ENCODE results near the gene FAM9C.

Gene FAM9C

GRCh38 chrX:13013363-13014110, 30.9 kb downstream of the FAM9C start:
- H3K4me3 Mint-ChIP-seq, result peak overlapping the region; percentile 51
- ATAC-seq (peak; percentile 90), DNase-seq (no peak)
- no peaks in the 10 kb centered on the region for H3K27me3 Mint-ChIP-seq
- H3K27ac Mint-ChIP-seq, result peak overlapping the region; percentile 83
- no peaks in the 10 kb centered on the region for H3K9me3 Mint-ChIP-seq
- no peaks in the 10 kb centered on the region for H3K36me3 Mint-ChIP-seq (ENCODE audit: low read depth)
- peaks cover 67% of the 10 kb centered on the region for H3K4me1 Mint-ChIP-seq

GRCh38 chrX:13010546-13010945, 33.9 kb downstream of the FAM9C start:
- H3K4me1 Mint-ChIP-seq, result peaks cover 80% of the 10 kb centered on the region
- no peak overlapping the region for H3K4me3 Mint-ChIP-seq
- H3K27ac Mint-ChIP-seq, result no peak overlapping the region

GRCh38 chrX:13009844-13010243, 34.6 kb downstream of the FAM9C start:
- H3K4me1 Mint-ChIP-seq, result peaks cover 81% of the 10 kb centered on the region
- no peak overlapping the region for H3K4me3 Mint-ChIP-seq
- H3K36me3 Mint-ChIP-seq (ENCODE audit: low read depth), result no peaks in the 10 kb centered on the region
- ATAC-seq (no peak), DNase-seq (no peak)
- no peak overlapping the region for H3K27ac Mint-ChIP-seq
- H3K27me3 Mint-ChIP-seq, result no peaks in the 10 kb centered on the region
- no peaks in the 10 kb centered on the region for H3K9me3 Mint-ChIP-seq

More at GRCh38 chrX:13010546-13010945, 33.9 kb downstream of the FAM9C start:
- Mint-ChIP-seq H3K27me3 (no peaks in the 10 kb centered on the region), H3K9me3 (no peaks in the 10 kb centered on the region), H3K36me3 (ENCODE audit: low read depth) (no peaks in the 10 kb centered on the region)
- ATAC-seq (no peak), DNase-seq (no peak)

GRCh38 chrX:13009273-13009672, 35.1 kb downstream of the FAM9C start:
- no peaks in the 10 kb centered on the region for H3K27me3 Mint-ChIP-seq
- H3K27ac Mint-ChIP-seq, result no peak overlapping the region
- DNase-seq (no peak), ATAC-seq (no peak)
- peaks cover 80% of the 10 kb centered on the region for H3K4me1 Mint-ChIP-seq
- no peak overlapping the region for H3K4me3 Mint-ChIP-seq
- H3K36me3 Mint-ChIP-seq (ENCODE audit: low read depth), result no peaks in the 10 kb centered on the region
- H3K9me3 Mint-ChIP-seq, result no peaks in the 10 kb centered on the region

GRCh38 chrX:13008851-13009250, 35.6 kb downstream of the FAM9C start:
- Mint-ChIP-seq H3K4me3 (no peak overlapping the region), H3K4me1 (peaks cover 76% of the 10 kb centered on the region), H3K9me3 (no peaks in the 10 kb centered on the region), H3K36me3 (ENCODE audit: low read depth) (no peaks in the 10 kb centered on the region), H3K27ac (no peak overlapping the region), H3K27me3 (no peaks in the 10 kb centered on the region)
- ATAC-seq, result no peak
- DNase-seq, result no peak

GRCh38 chrX:13008189-13008533, 36.3 kb downstream of the FAM9C start:
- H3K9me3 Mint-ChIP-seq, result no peaks in the 10 kb centered on the region
- no peaks in the 10 kb centered on the region for H3K36me3 Mint-ChIP-seq (ENCODE audit: low read depth)
- ATAC-seq, result no peak
- DNase-seq, result no peak
- H3K4me1 Mint-ChIP-seq, result peaks cover 74% of the 10 kb centered on the region
- no peaks in the 10 kb centered on the region for H3K27me3 Mint-ChIP-seq
- H3K27ac Mint-ChIP-seq, result peak overlapping the region; percentile 46
- H3K4me3 Mint-ChIP-seq, result no peak overlapping the region

- Mint-ChIP-seq H3K4me1 (peaks cover 73% of the 10 kb centered on the region), H3K27me3 (no peaks in the 10 kb centered on the region), H3K36me3 (ENCODE audit: low read depth) (no peaks in the 10 kb centered on the region), H3K9me3 (no peaks in the 10 kb centered on the region), H3K4me3 (no peak overlapping the region), H3K27ac (peak overlapping the region; percentile 25)
- ATAC-seq (no peak), DNase-seq (no peak)
Measured at GRCh38 chrX:13007519-13008188, 36.8 kb downstream of the FAM9C start.

GRCh38 chrX:13005661-13006473, 38.6 kb downstream of the FAM9C start:
- Mint-ChIP-seq H3K27ac (peak overlapping the region; percentile 99), H3K36me3 (ENCODE audit: low read depth) (no peaks in the 10 kb centered on the region), H3K9me3 (no peaks in the 10 kb centered on the region), H3K4me3 (peak overlapping the region; percentile 79), H3K4me1 (peaks cover 79% of the 10 kb centered on the region), H3K27me3 (no peaks in the 10 kb centered on the region)
- ATAC-seq, result peak; percentile 71
- DNase-seq, result no peak

GRCh38 chrX:13001961-13002671, 42.3 kb downstream of the FAM9C start:
- DNase-seq, result no peak
- H3K27ac Mint-ChIP-seq, result peak overlapping the region; percentile 68
- no peak overlapping the region for H3K4me3 Mint-ChIP-seq
- H3K36me3 Mint-ChIP-seq (ENCODE audit: low read depth), result no peaks in the 10 kb centered on the region
- no peaks in the 10 kb centered on the region for H3K9me3 Mint-ChIP-seq
- no peaks in the 10 kb centered on the region for H3K27me3 Mint-ChIP-seq
- H3K4me1 Mint-ChIP-seq, result peaks cover 82% of the 10 kb centered on the region
- peak; percentile 53 for ATAC-seq

GRCh38 chrX:13001097-13001496, 43.3 kb downstream of the FAM9C start:
- Mint-ChIP-seq H3K27ac (peak overlapping the region; percentile 97), H3K36me3 (ENCODE audit: low read depth) (no peaks in the 10 kb centered on the region), H3K4me3 (no peak overlapping the region), H3K9me3 (no peaks in the 10 kb centered on the region), H3K4me1 (peaks cover 82% of the 10 kb centered on the region), H3K27me3 (no peaks in the 10 kb centered on the region)
- no peak for DNase-seq
- no peak for ATAC-seq

GRCh38 chrX:13000301-13000811, 44.1 kb downstream of the FAM9C start:
- ATAC-seq (peak; percentile 65), DNase-seq (no peak)
- peak overlapping the region; percentile 97 for H3K27ac Mint-ChIP-seq
- H3K27me3 Mint-ChIP-seq, result no peaks in the 10 kb centered on the region
- H3K9me3 Mint-ChIP-seq, result peaks cover under 1% of the 10 kb centered on the region
- H3K36me3 Mint-ChIP-seq (ENCODE audit: low read depth), result no peaks in the 10 kb centered on the region
- peak overlapping the region; percentile 76 for H3K4me3 Mint-ChIP-seq
- peaks cover 79% of the 10 kb centered on the region for H3K4me1 Mint-ChIP-seq

- DNase-seq, result peak; percentile 45
- peaks cover 71% of the 10 kb centered on the region for H3K4me1 Mint-ChIP-seq
Measured at GRCh38 chrX:12999422-12999821, 45.0 kb downstream of the FAM9C start.

GRCh38 chrX:12997906-12998687, 46.3 kb downstream of the FAM9C start:
- H3K4me3 Mint-ChIP-seq, result peak overlapping the region; percentile 56
- H3K9me3 Mint-ChIP-seq, result peaks cover 3% of the 10 kb centered on the region
- peak overlapping the region; percentile 89 for H3K27ac Mint-ChIP-seq
- H3K36me3 Mint-ChIP-seq (ENCODE audit: low read depth), result no peaks in the 10 kb centered on the region
- H3K27me3 Mint-ChIP-seq, result no peaks in the 10 kb centered on the region
- ATAC-seq, result no peak
- H3K4me1 Mint-ChIP-seq, result peaks cover 71% of the 10 kb centered on the region
- no peak for DNase-seq

More at GRCh38 chrX:12999422-12999821, 45.0 kb downstream of the FAM9C start:
- peaks cover 3% of the 10 kb centered on the region for H3K9me3 Mint-ChIP-seq
- H3K36me3 Mint-ChIP-seq (ENCODE audit: low read depth), result no peaks in the 10 kb centered on the region
- H3K27ac Mint-ChIP-seq, result peak overlapping the region; percentile 97
- H3K27me3 Mint-ChIP-seq, result no peaks in the 10 kb centered on the region
- H3K4me3 Mint-ChIP-seq, result peak overlapping the region; percentile 76
- ATAC-seq, result peak; percentile 63
